GM19463 (cell line): ENCODE results near the gene HSPB6.
"Not testable (repeated sequence)": the region's sequence is repeated elsewhere in the genome, so short reads cannot be mapped to it uniquely, and the experiment has no call there.

Experiments used
- ATAC-seq: cut with Tn5 transposase; IDR thresholded peaks from one replicate; pipeline ENCODE4 v1.9.1; 2021; ENCODE audit warnings: mild to moderate bottlenecking, moderate library complexity; ENCODE audit not compliant: unreplicated experiment

The HSPB6 gene

GRCh38 chr19:35756377-35757230, at the start of gene HSPB6:
Gene HSPB6 (minus strand): TSS chr19:35757029. CDS start chr19:35757008, 21 bp downstream.
- ATAC-seq: no peak

- no peak for ATAC-seq
Measured at GRCh38 chr19:35806597-35806996, 49.8 kb upstream of the HSPB6 start.

- ATAC-seq: no peak
Measured at GRCh38 chr19:35805526-35806102, 48.8 kb upstream of the HSPB6 start.

- no peak for ATAC-seq
Measured at GRCh38 chr19:35801828-35802227, 45.0 kb upstream of the HSPB6 start.

GRCh38 chr19:35797663-35798062, 40.8 kb upstream of the HSPB6 start:
- no peak for ATAC-seq

GRCh38 chr19:35796645-35797542, 40.1 kb upstream of the HSPB6 start:
- ATAC-seq: no peak

GRCh38 chr19:35795564-35795963, 38.7 kb upstream of the HSPB6 start:
- not testable (repeated sequence) for ATAC-seq

- ATAC-seq: no peak
Measured at GRCh38 chr19:35793381-35794165, 36.7 kb upstream of the HSPB6 start.

GRCh38 chr19:35792888-35793287, 36.1 kb upstream of the HSPB6 start:
- no peak for ATAC-seq

- no peak for ATAC-seq
Measured at GRCh38 chr19:35792312-35792711, 35.5 kb upstream of the HSPB6 start.

GRCh38 chr19:35791814-35792279, 35.0 kb upstream of the HSPB6 start:
- ATAC-seq: no peak

- ATAC-seq: no peak
Measured at GRCh38 chr19:35790981-35791813, 34.4 kb upstream of the HSPB6 start.

- ATAC-seq: no peak
Measured at GRCh38 chr19:35789978-35790944, 33.4 kb upstream of the HSPB6 start.

- no peak for ATAC-seq
Measured at GRCh38 chr19:35789195-35789977, 32.6 kb upstream of the HSPB6 start.

- ATAC-seq: no peak
Measured at GRCh38 chr19:35788205-35788960, 31.6 kb upstream of the HSPB6 start.

- ATAC-seq: no peak
Measured at GRCh38 chr19:35787227-35787799, 30.5 kb upstream of the HSPB6 start.
